MM.1S (cell line): ENCODE data around the gene RRP15.
A peak's percentile ranks its signal among the peaks of the same experiment; 100 is the strongest.

ENCODE experiments used
- DNase-seq: peaks from one replicate; pipeline ENCODE4 v3.0.0-alpha.2; 2015
- H2AFZ ChIP-seq: fragments of 300-600 bp; sonication (generic); 2 replicates; pipeline ENCODE4 v1.6.0; 2016; ENCODE audit warnings: antibody characterized with exemption, low read length
- H3F3A ChIP-seq: fragments of 300-600 bp; sonication (generic); 2 replicates; pipeline ENCODE4 v1.6.1; 2016; ENCODE audit warnings: mild to moderate bottlenecking, antibody characterized with exemption, low read length, moderate library complexity, mixed read lengths; ENCODE audit not compliant: insufficient read depth
- H3K27ac ChIP-seq: fragments of 300-600 bp; sonication (generic); 2 replicates; pipeline ENCODE4 v1.5.1; 2016; ENCODE audit warnings: mild to moderate bottlenecking, low read length
- H3K27me3 ChIP-seq: fragments of 300-600 bp; sonication (generic); replicated peaks from 2 replicates; pipeline ENCODE4 v1.6.0; 2016; ENCODE audit warnings: low read length; ENCODE audit not compliant: insufficient read depth
- H3K36me3 ChIP-seq: fragments of 300-600 bp; sonication (generic); replicated peaks from 2 replicates; pipeline ENCODE4 v1.6.1; 2016; ENCODE audit warnings: mild to moderate bottlenecking, low read length, mixed read lengths; ENCODE audit not compliant: insufficient read depth
- H3K4me1 ChIP-seq: fragments of 300-600 bp; sonication (generic); 2 replicates; pipeline ENCODE4 v1.6.1; 2016; ENCODE audit warnings: low read length, mixed read lengths
- H3K4me2 ChIP-seq: fragments of 300-600 bp; sonication (generic); 2 replicates; pipeline ENCODE4 v1.6.0; 2016; ENCODE audit warnings: low read depth, low read length
- H3K4me3 ChIP-seq: fragments of 300-600 bp; sonication (generic); 2 replicates; pipeline ENCODE4 v1.5.1; 2016; ENCODE audit warnings: low read length, mixed read lengths
- H3K79me2 ChIP-seq: fragments of 300-600 bp; sonication (generic); 2 replicates; pipeline ENCODE4 v1.6.1; 2016; ENCODE audit warnings: mixed run types, low read length, mixed read lengths
- H3K9ac ChIP-seq: fragments of 300-600 bp; sonication (generic); 2 replicates; pipeline ENCODE4 v1.6.1; 2016; ENCODE audit warnings: low read length, mixed read lengths
- H3K9me2 ChIP-seq: fragments of 300-600 bp; sonication (generic); replicated peaks from 2 replicates; pipeline ENCODE4 v1.6.1; 2016; ENCODE audit warnings: mild to moderate bottlenecking, low read length, mixed read lengths; ENCODE audit not compliant: insufficient read depth
- H3K9me3 ChIP-seq: fragments of 300-600 bp; sonication (generic); replicated peaks from 2 replicates; pipeline ENCODE4 v1.6.1; 2016; ENCODE audit warnings: mild to moderate bottlenecking, low read length, mixed read lengths; ENCODE audit not compliant: insufficient read depth
- H4K20me1 ChIP-seq: fragments of 300-600 bp; sonication (generic); 2 replicates; pipeline ENCODE4 v1.6.1; 2016; ENCODE audit warnings: mild to moderate bottlenecking, low read length, moderate library complexity, mixed read lengths; ENCODE audit not compliant: insufficient read depth
- CTCF ChIP-seq: fragments of 300-600 bp; sonication (generic); IDR thresholded peaks from 2 replicates; pipeline ENCODE4 v1.5.1; 2016; ENCODE audit warnings: antibody characterized with exemption, low read length, mixed read lengths
- EZH2 ChIP-seq: fragments of 300-600 bp; sonication (generic); optimal IDR thresholded peaks from 2 replicates; pipeline ENCODE3; 2017; ENCODE audit warnings: low read depth, mild to moderate bottlenecking, antibody characterized with exemption, low read length, mixed read lengths
- EZH2phosphoT487 ChIP-seq: fragments of 300-600 bp; sonication (generic); IDR thresholded peaks from 2 replicates; pipeline ENCODE4 v1.6.1; 2018; ENCODE audit warnings: antibody characterized with exemption, low read length

The RRP15 gene

GRCh38 chr1:218350801-218351266, 65.7 kb downstream of the RRP15 start:
- Histone ChIP-seq H3K4me3 (peak overlapping the region; percentile 42; the same call in 1 of the 2 replicates), H2AFZ (no peak overlapping the region), H3K4me2 (peak overlapping the region; percentile 40; the same call in 1 of the 2 replicates)

DNA sequence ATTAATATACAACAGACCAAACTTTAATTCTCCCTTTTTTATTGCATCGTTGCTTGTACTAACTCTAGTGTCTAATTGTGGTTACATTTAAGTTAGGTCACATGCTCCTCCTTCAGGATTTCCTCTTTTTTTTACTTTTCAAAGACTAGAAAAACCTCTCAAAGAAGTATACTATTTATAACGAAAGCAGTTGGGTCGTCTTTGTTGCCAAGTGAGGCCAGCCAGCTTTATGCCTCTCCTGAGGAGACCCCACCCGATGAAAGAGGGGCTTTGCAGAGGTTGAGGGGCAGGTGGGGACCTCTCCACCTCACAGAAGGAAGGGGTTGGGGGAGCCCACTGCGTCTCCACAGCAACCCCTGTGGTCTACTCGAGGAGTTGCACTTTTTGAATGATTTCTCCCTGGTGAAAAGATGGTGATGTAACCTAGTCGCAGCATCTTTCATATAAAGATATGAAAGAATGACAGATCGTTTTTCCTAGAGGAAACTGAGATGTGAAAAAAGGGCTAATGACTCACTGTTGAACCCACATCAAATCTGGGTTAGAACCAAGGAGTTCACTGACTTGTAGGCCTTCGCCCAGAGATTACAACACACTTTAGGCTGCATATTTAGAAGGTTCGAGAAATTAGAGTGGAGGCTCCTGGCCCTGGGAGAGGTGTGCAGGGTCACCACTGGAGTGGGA, 66.4 kb downstream of the RRP15 start:
- TF ChIP-seq CTCF (peak; percentile 61), EZH2 (no peak)
- H3K9me3 ChIP-seq = no peaks in the 10 kb centered on the region
- no peak overlapping the region for H3K27ac ChIP-seq
- H2AFZ ChIP-seq = peak overlapping the region; percentile 57
- H3K27me3 ChIP-seq = peaks cover 6% of the 10 kb centered on the region
- no peaks in the 10 kb centered on the region for H3K9me2 ChIP-seq
- H3K36me3 ChIP-seq = no peaks in the 10 kb centered on the region
- peak overlapping the region; percentile 9; the same call in 1 of the 2 replicates for H3K9ac ChIP-seq
- no peaks in the 10 kb centered on the region for H3K79me2 ChIP-seq
- peak; percentile 35 for DNase-seq
- no peaks in the 10 kb centered on the region for H4K20me1 ChIP-seq
- peak overlapping the region; percentile 40; the same call in 1 of the 2 replicates for H3K4me2 ChIP-seq
- H3F3A ChIP-seq = 0 out of 2 replicates have a peak, but pooled peaks cover 4% of the 10 kb centered on the region
- 0 out of 2 replicates have a peak, but pooled peaks cover 3% of the 10 kb centered on the region for H3K4me1 ChIP-seq
- H3K4me3 ChIP-seq = peak overlapping the region; percentile 42

More at GRCh38 chr1:218350801-218351266, 65.7 kb downstream of the RRP15 start:
- no peak overlapping the region for H3K27ac ChIP-seq
- 0 out of 2 replicates have a peak, but pooled peaks cover 3% of the 10 kb centered on the region for H3K4me1 ChIP-seq
- 0 out of 2 replicates have a peak, but pooled peaks cover 8% of the 10 kb centered on the region for H3F3A ChIP-seq
- peaks cover 12% of the 10 kb centered on the region for H3K27me3 ChIP-seq
- H3K79me2 ChIP-seq = no peaks in the 10 kb centered on the region
- no peak for TF ChIP-seq CTCF
- TF ChIP-seq EZH2 = no peak
- TF ChIP-seq EZH2phosphoT487 = no peak
- no peaks in the 10 kb centered on the region for H3K36me3 ChIP-seq
- no peaks in the 10 kb centered on the region for H3K9me2 ChIP-seq
- H3K9me3 ChIP-seq = no peaks in the 10 kb centered on the region
- no peaks in the 10 kb centered on the region for H4K20me1 ChIP-seq
- no peak overlapping the region; the same call in 1 of the 2 replicates for H3K9ac ChIP-seq
- DNase-seq = no peak

- no peak overlapping the region for H3K4me3 ChIP-seq
- 0 out of 2 replicates have a peak, but pooled peaks cover 3% of the 10 kb centered on the region for H3F3A ChIP-seq
- H4K20me1 ChIP-seq = no peaks in the 10 kb centered on the region
- no peaks in the 10 kb centered on the region for H3K79me2 ChIP-seq
- H3K27ac ChIP-seq = no peak overlapping the region
- no peak overlapping the region for H3K9ac ChIP-seq
- H3K4me2 ChIP-seq = no peak overlapping the region
- no peak overlapping the region for H2AFZ ChIP-seq
- TF ChIP-seq EZH2phosphoT487 (no peak), EZH2 (no peak), CTCF (no peak)
- H3K9me3 ChIP-seq = no peaks in the 10 kb centered on the region
- no peaks in the 10 kb centered on the region for H3K9me2 ChIP-seq
- H3K36me3 ChIP-seq = no peaks in the 10 kb centered on the region
- H3K27me3 ChIP-seq = peaks cover 2% of the 10 kb centered on the region; the same call in 1 of the 2 replicates
- H3K4me1 ChIP-seq = 0 out of 2 replicates have a peak, but pooled peaks cover 3% of the 10 kb centered on the region
- no peak for DNase-seq
Measured at GRCh38 chr1:218352075-218352438, 67.0 kb downstream of the RRP15 start.
